Sigmoid colon (tissue), 7 donors: Measurements from ENCODE around the gene YWHAG. TPM values are rescaled to one million over a fixed set of nuclear protein-coding genes. Genes with fewer than 3 reads are reported as not detected.
"Not testable (repeated sequence)": the region's sequence is repeated elsewhere in the genome, so short reads cannot be mapped to it uniquely, and the experiment has no call there.

Experiments used
- DNase-seq: peaks from one replicate; pipeline ENCODE4 v3.0.0-alpha.2; 2019
- H3K27ac ChIP-seq, 4 donors: fragments of 200-600 bp; sonication (generic); one replicate each; pipeline ENCODE4 v1.5.1; 2016 to 2019; ENCODE audit warnings: mild to moderate bottlenecking in 1 of 4
- H3K27me3 ChIP-seq, 3 donors: fragments of 200-600 bp; sonication (generic); one replicate each; pipeline ENCODE4 v1.5.1; 2019; ENCODE audit warnings: mild to moderate bottlenecking in 1 of 3
- H3K36me3 ChIP-seq, 4 donors: fragments of 200-600 bp; sonication (generic); one replicate each; pipeline ENCODE4 v1.5.1; 2016 to 2019
- H3K4me1 ChIP-seq, 4 donors: fragments of 200-600 bp; sonication (generic); one replicate each; pipeline ENCODE4 v1.5.1; 2017 to 2019
- H3K4me3 ChIP-seq, 4 donors: fragments of 200-600 bp; sonication (generic); one replicate each; pipeline ENCODE4 v1.5.1; 2017 to 2019; ENCODE audit warnings: mild to moderate bottlenecking in 2 of 4, moderate library complexity in 1 of 4
- H3K9me3 ChIP-seq, 4 donors: fragments of 200-600 bp in 3 of 4; sonication (generic) in 3 of 4; one replicate each; pipeline versions ENCODE4 v1.5.1 to v1.6.1; 2013 to 2019
- CTCF ChIP-seq, 4 experiments: fragments of 450-650 bp in 3 of 4; fragments of 200-600 bp in 1 of 4; IDR thresholded peaks; one replicate each; pipeline ENCODE4 v1.5.1; 2016 to 2019; ENCODE audit warnings: antibody characterized with exemption in 4 of 4, mild to moderate bottlenecking in 3 of 4, moderate library complexity in 2 of 4
- EP300 ChIP-seq, 4 donors: sonication (generic); formaldehyde crosslinking; IDR thresholded peaks; one replicate each; pipeline ENCODE4 v1.6.1; 2017; ENCODE audit warnings: antibody characterized with exemption in 4 of 4
- POLR2A ChIP-seq, 2 donors: fragments of 450-650 bp; IDR thresholded peaks; one replicate each; pipeline ENCODE4 v1.6.1; 2016; ENCODE audit warnings: antibody characterized with exemption in 2 of 2, mild to moderate bottlenecking in 2 of 2, moderate library complexity in 2 of 2
- POLR2AphosphoS5 ChIP-seq, 4 donors: sonication (generic); formaldehyde crosslinking; IDR thresholded peaks; one replicate each; pipeline ENCODE4 v1.6.1; 2017; ENCODE audit warnings: antibody characterized with exemption in 4 of 4
- WGBS, 2 donors: extraction: QIAGEN DNeasy Blood & Tissue Kit; methylation state at CpG; one replicate each; pipeline ENCODE4 v1.1.7; 2013; 5-methylcytosine and 5-hydroxymethylcytosine counted together
- intact Hi-C: fragments of 100-400 bp; cut with DNase I; formaldehyde crosslinking; loops from one replicate; pipeline ENCODE4 v1.15.1; 2023
- polyA plus RNA-seq, 3 donors: library from polyadenylated mRNA; stranded (reverse); fragments of 200-250 nt; gene quantifications; one replicate each; pipeline ENCODE4 v1.2.3, GENCODE V29; 2013
- total RNA-seq, 4 donors: library from RNA; depleted of rRNA; stranded (reverse); fragments of >200 nt; gene quantifications; one replicate each; pipeline ENCODE4 v1.1.0, GENCODE V29; 2016
- donor health status: healthy with polysubstance abuse.
- donor health status: Bipolar disorder and iron deficiency.
- donor health status: healthy.

Gene YWHAG
- total and polyA plus RNA-seq, 7 donors = 42.5 to 64.0 (median 54.2) TPM

- H3K36me3 ChIP-seq = no peaks in the 10 kb centered on the region
- no peak for DNase-seq
- 60 to 76% methylated on average over 13 of the region's 13 CpGs for WGBS, 2 donors
- no peaks in the 10 kb centered on the region for H3K9me3 ChIP-seq
- H3K4me3 ChIP-seq = no peak overlapping the region
- no peaks in the 10 kb centered on the region for H3K27me3 ChIP-seq
- no peak overlapping the region for H3K27ac ChIP-seq
- no peak for TF ChIP-seq POLR2A (IDR thresholded peaks at IDR 0.05)
- no peak for TF ChIP-seq POLR2AphosphoS5 (IDR thresholded peaks at IDR 0.05)
- no peak for TF ChIP-seq CTCF (IDR thresholded peaks at IDR 0.05)
- no peak for TF ChIP-seq EP300 (IDR thresholded peaks at IDR 0.05)
- H3K4me1 ChIP-seq = peaks cover 0 to 32% (median 21%) of the 10 kb centered on the region in 4 donors
- intact Hi-C loops = no loop called here
Observed at GRCh38 chr7:76395965-76396726, 37.4 kb upstream of the YWHAG start.

DNA sequence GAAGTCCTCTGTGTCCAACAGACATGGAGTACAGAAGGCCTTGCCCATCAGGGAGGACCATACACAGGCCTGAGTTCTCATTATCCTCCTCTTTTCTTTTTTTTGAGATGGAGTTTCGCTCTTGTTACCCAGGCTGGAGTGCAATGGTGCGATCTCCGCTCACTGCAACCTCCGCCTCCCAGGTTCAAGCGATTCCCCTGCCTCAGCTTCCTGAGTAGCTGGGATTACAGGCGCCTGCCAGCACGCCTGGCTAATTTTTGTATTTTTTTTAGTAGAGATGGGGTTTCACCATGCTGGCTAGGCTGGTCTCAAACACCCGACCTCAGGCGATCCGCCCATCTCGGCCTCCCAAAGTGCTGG lies 36.8 kb upstream of the YWHAG start:
- 80 to 91% methylated on average over 11 of the region's 11 CpGs for WGBS, 2 donors
- H3K4me3 ChIP-seq, H3K27ac ChIP-seq, H3K27me3 ChIP-seq, H3K36me3 ChIP-seq, H3K9me3 ChIP-seq, intact Hi-C loops, DNase-seq: not testable (repeated sequence)
- peaks cover 0 to 32% (median 21%) of the 10 kb centered on the region in 4 donors for H3K4me1 ChIP-seq

DNA sequence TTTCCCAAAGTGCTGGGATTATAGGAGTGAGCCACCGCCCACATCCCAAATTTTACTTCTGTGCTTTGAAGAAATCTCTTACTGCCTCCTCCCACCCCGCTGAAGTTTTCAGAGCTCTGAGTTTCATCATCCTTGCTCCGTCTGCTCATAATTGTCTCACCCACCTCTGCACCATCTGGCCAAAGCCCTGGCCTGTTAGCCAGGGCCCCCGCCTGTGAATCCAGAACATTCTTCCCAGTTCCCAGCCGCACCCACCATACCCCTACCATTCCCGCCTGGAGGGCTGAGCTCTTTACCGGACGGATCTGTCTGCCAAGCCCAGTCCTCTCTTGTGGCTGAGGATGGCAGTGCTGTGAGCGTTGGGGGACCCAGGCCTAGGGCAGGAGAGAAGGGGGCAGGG lies 36.2 kb upstream of the YWHAG start:
- no peak overlapping the region for H3K4me3 ChIP-seq
- peaks cover 0 to 32% (median 21%) of the 10 kb centered on the region in 4 donors for H3K4me1 ChIP-seq
- 90 to 93% methylated on average over 9 of the region's 9 CpGs for WGBS, 2 donors
- TF ChIP-seq POLR2A (IDR thresholded peaks at IDR 0.05) = no peak
- H3K27me3 ChIP-seq = no peaks in the 10 kb centered on the region
- H3K9me3 ChIP-seq = no peaks in the 10 kb centered on the region
- DNase-seq = no peak
- no peaks in the 10 kb centered on the region for H3K36me3 ChIP-seq
- intact Hi-C loops = no loop called here
- no peak overlapping the region for H3K27ac ChIP-seq

- Histone ChIP-seq H3K9me3 (no peaks in the 10 kb centered on the region), H3K36me3 (no peaks in the 10 kb centered on the region), H3K4me1 (peaks cover 0 to 42% (median 28%) of the 10 kb centered on the region in 4 donors), H3K27ac (peak overlapping the region; percentile 81 to 91 (median 86)), H3K27me3 (no peaks in the 10 kb centered on the region), H3K4me3 (peak overlapping the region; percentile 46 to 75 (median 60))
- intact Hi-C loops = no loop called here
- TF ChIP-seq POLR2A (IDR thresholded peaks at IDR 0.05) = peak; percentile 50 to 68
- peak; percentile 81 to 97 (median 90) for TF ChIP-seq POLR2AphosphoS5 (IDR thresholded peaks at IDR 0.05)
- no peak for TF ChIP-seq CTCF (IDR thresholded peaks at IDR 0.05)
- no peak for TF ChIP-seq EP300 (IDR thresholded peaks at IDR 0.05)
- DNase-seq = peak; percentile 97
- WGBS, 2 donors = 1 to 2% methylated on average over 99 of the region's 99 CpGs
Observed at GRCh38 chr7:76393116-76394031, 34.6 kb upstream of the YWHAG start.

DNA sequence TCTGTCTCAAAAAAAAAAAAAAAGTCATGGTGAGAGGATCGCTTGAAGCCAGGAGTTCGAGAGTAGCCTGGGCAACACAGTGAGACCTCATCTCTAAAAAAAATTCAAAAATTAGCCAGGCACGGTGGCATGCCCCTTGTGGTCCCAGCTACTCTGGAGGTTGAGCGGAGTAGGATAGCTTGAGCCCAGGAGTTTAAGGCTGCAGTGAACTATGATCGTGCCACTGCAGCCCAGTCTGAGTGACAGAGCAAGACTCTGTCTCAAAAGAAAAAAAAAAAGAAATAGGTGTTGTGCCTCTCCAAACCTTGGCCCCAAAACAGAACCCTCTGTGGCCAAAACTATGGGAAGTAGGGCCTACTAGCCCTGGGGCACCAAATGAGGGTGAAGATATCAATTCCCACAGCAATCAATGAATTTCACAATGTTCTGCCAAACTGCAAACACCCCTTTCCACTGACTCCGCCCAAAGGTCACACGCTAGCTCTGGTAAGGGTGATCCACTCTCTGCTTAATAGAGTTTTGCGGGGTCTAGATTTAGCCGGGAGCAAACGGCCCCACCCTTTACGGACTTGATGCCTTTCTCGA lies 33.8 kb upstream of the YWHAG start:
- Histone ChIP-seq H3K4me1 (peaks cover 0 to 39% (median 25%) of the 10 kb centered on the region in 4 donors), H3K36me3 (no peaks in the 10 kb centered on the region), H3K9me3 (no peaks in the 10 kb centered on the region), H3K27me3 (no peaks in the 10 kb centered on the region), H3K27ac (peak overlapping the region; percentile 81 to 91 (median 86)), H3K4me3 (peak overlapping the region; percentile 7 to 75 (median 60))
- TF ChIP-seq POLR2A (IDR thresholded peaks at IDR 0.05) = no peak
- no peak for TF ChIP-seq CTCF (IDR thresholded peaks at IDR 0.05)
- DNase-seq = no peak
- 32 to 37% methylated on average over 12 of the region's 12 CpGs for WGBS, 2 donors
- intact Hi-C loops = loop anchor here (1.0 kb wide), 1 partner anchor 33 kb away; no protein-coding TSS in a partner anchor
